NCI-H1092 treated with DMSO at 0.1 percent for 48 hours (cell line): ENCODE results near the gene XPR1.
"Not testable (repeated sequence)": the region's sequence is repeated elsewhere in the genome, so short reads cannot be mapped to it uniquely, and the experiment has no call there.

Experiments used
- DNase-seq: peaks from one replicate; lab custom pipeline; 2025; lab: John Stamatoyannopoulos, UW

Gene XPR1

DNA sequence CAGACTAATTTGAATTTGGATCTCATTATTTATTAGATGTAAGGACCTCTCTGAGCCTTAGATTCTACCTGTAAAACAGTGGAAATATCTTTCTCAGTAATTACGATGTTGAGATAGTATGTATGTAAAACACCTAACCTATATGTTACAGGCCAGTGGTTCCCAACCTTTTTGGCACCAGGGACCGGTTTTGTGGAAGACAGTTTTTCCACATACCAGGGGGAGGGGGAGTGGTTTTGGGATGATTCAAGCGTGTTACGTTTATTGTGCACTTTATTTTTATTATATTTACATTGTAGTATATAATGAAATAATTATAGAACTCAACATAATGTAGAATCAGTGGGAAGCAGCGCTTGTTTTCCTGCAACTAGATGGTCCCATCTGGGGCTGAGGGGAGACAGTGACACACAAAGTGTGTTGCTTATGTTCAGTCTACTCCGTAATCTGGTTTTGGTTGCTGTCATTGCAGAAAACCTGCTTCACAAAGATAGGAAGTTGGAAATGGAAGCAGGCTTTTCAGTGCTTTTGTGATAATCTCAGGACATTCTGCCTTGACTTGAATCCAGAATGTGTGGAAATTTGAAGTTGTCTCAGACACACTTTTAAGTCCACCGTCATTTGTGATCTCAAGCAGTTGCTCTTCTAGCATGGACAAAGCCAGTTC is 12.8 kb downstream of the XPR1 start:
- DNase-seq = no peak

DNA sequence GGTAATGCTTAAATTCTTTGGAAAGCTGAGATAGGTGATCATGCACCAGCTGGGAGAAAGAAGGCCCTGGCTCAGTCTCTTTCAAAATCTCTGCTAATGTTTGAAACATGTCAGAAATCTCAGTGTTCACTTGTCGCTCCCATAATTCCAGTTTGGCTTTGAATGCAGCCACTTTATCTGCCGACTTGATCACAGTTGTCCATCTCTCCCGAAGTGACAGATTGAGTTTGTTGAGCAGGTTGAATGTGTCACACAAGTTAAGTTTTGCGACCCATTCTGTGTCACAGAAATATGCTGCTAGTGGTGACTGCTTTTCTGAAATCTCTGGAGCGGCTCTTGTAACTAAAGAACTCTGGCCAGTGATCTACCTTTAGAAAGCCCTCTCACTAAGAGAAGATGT is 13.4 kb downstream of the XPR1 start:
- not testable (repeated sequence) for DNase-seq

DNA sequence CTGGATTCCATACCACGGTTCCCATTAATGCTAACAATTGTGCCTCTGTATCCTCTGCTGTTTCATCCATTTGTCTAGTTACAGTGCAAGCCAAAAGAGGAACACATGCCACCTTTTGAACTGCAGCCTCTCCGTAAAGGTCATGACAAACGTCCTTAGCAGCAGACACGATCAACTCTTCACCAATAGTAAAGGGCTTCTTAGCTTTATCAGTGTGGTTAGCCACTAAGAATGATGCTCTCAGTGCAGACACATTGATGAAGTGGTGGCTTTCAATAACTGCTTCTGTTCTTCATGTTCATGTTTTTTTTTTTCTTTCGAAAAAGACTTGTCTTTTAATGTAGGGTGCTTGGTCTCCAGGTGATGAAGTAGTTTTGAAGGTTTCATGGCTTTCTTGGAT is 14.3 kb downstream of the XPR1 start:
- DNase-seq = no peak

DNA sequence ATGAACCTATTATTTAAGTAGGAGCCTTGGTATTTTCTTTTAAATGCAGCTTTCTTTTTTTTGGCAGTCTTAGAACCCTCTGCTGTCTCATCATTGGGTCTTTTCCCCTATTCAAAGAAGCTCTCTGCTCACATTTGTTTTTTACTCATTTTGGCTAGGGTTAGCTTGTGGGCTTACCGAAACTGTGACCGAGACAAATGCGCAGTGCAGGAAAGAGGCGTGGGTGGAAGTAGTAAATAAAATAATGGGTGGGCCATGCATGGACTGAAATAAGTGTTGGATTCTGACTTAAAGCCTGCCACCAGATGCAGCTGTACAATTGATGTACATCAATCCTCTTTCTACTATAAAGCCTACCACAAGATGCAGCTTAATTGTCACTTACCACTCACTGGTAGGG is 14.7 kb downstream of the XPR1 start:
- no peak for DNase-seq

DNA sequence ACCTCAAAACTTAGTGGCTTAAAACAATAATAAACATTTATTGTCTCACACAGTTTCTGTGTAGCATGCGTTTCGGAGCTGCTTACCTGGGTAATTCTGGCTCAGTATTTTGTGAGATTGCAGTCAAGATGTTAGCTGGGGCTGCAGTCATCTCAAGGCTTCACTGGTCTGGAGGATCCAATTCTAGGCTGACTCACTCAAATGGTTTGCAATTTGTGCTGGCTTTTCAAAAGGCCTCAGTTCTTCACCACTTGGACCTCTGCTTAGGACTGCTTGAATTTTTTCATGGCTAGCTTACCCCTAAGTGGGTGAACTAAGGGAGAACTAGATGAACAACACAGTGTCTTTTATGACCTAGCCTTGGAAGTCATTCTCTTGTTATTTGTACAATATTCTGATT is 21.0 kb downstream of the XPR1 start:
- DNase-seq = no peak

DNA sequence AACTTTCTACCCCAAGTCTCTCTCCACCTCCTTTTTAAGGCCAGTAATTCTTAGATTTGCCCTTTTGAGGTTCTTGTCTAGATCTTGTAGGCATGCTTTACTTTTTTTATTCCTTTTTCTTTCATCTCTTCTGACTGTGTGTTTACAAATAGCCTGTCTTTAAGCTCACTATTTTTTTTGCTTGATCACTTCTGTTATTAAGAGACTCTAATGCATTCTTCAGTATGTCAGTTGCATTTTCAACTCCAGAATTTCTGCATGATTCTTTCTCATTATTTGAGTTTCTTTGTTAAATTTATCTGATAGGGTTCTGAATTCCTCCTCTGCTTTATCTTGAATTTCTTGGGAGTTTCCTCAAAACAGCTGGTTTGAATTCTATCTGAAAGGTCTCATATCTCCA is 30.9 kb downstream of the XPR1 start:
- DNase-seq = no peak

DNA sequence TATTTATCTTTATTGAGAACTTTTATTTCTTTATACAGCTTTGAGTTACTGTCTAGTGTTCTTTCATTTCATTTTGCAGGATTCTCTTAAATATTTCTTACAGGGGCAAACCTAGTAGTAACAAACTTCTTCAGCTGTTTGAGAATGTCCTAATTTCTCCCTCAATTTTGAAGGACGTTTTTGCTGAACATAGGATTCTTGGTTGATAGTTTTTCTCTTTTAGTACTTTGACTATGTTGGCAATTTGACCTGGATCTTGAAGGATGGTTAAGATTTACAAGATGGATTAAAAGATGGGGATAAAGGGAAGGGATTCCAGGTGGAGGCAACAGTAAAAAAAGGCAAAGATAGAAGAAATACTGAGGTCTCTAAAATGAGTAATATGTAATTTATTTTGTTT is 38.9 kb downstream of the XPR1 start:
- no peak for DNase-seq

DNA sequence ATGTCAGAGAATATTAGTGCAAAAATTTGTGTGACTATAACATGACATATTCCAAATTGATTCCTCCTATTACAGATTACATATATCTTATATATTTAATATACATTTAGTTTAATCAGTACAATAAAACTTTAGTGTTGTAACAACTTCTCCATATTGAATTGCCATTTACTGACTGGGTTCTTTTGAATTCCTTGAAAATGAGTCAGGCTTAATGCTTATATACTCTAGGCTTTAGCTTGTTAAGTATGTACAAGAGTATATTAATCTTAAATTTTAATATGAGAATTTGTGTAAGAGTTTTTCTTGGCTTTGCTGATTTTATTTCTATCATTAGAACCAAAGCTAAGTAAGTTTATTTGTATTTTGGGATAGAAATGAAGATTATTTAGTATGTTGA is 40.3 kb downstream of the XPR1 start:
- no peak for DNase-seq

DNA sequence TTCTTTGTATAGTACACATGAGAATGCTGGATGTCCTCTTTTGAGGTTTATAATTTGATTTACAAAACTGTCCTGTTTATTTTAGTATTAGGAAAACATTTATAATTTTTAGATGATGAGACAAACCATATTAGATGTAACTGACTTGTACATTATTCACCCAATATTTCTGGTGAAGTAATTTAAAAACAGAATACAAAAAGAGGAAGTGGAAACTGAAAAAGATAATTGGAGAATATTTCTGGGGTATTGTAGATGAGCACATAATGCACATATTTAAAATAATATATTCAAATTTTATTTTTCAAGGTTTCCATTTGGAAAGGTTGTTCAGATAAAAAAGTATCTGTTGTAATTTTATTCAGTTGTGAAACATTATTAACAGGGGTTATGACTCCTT is 40.7 kb downstream of the XPR1 start:
- DNase-seq = no peak

DNA sequence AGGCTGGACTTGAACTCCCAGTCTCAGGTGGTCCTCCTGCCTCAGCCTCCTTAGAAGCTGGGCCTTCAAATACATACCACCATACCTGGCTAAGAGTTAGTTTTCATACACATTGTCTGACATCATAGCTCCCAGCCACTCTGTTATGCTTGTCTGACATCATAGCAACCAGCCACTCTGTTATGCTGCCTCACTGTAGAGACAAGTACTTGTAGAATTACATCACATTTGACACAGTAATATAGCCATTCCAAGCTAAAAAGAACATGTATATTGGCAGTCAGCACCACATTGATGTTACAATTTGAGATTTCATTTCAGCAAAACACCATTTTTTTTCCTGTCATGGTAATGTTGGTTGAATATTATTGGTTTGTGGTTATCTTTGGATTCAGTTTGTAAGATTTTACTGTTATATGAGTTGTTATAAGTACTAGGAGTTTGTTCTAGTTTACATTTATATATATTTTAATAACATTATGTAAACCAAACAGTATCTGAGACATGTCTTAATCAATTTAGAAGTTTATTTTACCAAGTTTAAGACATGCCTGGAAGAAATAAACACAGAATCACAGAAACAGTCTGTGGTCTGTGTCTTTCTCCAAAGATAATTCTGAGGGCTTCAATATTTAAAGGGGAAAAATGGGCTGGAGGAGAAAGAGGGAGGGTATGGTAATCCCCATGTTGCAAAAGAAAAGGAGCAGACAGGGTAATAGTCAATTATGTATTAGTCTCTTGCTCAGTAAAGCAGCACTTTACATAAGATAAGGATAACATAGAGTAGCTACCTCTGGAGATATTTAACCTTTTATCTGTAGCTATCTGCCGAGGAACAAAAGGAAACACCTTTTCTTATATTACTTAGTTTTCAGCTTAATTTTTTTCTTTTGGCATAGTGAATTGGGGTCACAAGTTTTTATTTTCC is 43.0 kb downstream of the XPR1 start:
- DNase-seq = no peak

DNA sequence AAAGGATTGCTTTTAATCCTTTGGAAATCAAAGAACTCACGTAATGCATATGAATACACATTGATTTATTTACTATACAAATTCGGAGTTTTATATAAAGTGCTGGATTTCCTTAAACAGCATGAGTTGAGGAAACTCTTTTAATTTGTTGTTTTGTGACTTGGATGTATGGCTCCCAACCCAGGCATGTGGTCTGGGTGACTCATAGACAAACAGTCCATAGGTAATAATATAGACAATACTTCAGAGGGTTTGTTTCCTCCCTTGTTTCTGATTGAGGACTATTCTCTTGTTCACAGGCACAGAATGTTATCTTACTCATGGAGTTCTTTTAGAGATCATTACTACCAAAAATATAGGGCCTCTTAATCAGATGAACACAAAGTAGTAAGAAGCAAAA is 43.8 kb downstream of the XPR1 start:
- DNase-seq = no peak

DNA sequence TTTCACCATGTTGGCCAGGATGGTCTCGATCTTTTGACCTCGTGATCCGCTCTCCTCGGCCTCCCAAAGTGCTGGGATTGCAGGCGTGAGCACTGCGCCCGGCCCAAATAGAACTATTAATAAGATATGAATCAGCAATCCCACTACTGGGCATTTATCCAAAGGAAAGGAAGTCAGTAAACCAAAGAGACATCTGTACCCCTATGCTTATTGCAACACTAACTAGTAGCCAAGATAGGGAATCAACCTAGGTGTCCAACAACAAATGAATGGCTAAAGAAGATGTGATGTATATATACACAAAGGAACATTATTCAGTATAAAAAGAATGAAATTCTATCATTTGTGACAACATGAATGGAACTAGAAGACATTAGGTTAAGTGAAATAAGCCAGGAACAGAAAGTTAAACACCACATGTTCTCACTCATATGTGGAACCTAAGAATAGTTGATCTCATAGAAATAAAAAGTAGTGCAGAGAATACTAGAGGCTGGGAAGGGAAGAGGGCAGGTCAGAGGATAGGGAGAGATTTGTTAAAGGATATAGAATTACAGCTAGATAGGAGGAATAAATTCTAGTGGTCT is 48.8 kb downstream of the XPR1 start:
- no peak for DNase-seq

DNA sequence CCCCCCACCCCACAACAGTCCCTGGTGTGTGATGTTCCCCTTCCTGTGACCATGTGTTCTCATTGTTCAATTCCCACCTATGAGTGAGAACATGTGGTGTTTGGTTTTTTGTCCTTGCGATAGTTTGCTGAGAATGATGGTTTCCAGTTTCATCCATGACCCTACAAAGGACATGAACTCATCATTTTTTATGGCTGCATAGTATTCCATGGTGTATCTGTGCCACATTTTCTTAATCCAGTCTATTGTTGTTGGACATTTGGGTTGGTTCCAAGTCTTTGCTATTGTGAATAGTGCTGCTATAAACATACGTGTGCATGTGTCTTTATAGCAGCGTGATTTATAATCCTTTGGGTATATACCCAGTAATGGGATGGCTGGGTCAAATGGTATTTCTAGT is 51.3 kb downstream of the XPR1 start:
- not testable (repeated sequence) for DNase-seq

DNA sequence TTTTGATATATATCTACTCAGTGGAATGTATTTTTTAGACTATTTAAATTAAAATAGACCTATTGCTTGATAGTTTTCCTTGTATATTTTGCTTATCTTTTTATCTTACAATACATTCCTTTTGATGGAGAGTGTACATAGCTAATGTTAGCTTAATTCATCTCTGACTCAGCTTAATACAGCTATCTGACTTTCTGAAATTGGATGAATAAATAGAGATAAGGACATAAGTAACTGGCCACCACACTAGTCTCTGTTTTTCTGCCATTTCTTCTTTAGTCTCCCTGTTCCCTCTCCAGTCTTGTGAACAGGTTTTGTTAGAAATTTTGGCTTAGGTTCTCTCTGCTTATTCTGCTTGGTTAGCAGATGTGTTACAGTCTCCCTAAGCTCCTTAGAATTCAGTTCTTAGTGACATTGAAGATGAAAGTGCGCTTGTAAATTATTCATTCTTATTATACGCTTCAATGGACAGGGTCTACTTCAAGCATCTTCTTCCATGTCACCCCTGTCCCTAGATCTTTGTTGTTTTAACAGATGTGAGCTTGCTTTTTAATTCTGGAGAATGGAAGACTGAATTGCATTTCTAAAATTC is 59.6 kb downstream of the XPR1 start:
- no peak for DNase-seq

DNA sequence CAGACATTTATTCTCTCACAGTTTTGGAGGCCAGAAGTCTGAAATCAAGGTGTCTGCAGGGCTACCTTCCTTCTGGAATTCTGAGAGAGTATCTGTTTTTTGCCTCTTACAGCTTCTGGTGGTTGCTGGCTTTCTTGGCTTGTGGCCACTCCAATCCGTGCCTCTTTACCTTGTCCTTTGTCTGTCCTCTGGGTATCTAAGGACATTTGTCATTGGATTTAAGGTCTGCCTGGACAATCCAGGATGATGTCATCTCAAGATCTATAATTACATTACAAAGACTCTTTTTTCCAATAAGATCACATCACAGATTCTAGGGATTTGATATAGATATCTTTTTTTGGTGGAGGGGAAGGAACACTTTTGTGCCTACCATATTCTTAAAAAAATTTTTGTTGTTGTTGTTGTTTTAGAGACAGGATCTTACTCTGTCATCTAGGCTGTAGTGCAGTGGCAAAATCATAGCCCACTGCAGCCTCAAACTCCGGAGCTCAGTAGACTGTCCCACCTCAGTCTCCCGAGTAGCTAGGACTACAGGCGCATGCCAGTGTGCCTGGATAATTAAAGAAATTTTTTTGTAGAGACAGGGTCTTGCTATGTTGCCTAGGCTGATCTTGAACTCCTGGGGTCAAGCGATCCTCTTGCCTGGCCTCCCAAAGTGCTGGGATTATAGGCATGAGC is 61.9 kb downstream of the XPR1 start:
- DNase-seq = no peak

DNA sequence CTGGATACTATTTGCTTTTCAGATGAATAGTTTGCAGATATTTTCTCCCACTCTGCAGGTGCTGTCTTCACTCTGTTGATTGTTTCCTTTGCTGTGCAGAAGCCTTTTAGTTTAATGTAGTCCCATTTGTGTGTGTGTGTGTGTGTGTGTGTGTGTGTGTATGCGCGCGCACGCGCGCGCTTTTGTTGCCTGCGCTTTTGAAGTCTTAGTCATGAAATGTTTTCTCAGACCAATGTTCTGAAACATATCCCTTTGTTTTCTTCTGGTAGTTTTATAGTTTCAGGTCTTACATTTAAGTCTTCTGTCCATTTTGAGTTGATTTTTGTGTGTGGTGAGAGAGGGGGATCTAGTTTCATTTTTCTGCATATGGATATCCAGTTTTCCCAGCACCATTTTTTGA is 63.5 kb downstream of the XPR1 start:
- DNase-seq = no peak

DNA sequence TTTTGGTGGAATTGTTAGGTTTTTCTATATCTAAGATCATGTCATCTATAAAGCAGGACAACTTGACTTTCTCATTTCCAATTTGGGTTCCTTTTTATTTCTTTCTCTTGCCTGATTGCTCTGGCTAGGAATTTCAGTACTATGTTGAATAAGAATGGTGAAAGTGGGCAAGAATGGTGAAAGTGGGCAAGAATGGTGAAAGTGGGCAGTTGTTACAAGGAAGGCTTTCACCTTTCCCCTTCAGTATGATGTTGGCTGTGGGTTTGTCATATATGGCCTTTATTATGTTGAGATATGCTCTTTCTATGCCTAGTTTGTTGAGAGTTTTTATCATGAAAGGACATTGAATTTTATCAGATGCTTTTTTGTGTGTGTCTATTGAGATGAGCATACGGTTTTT is 64.5 kb downstream of the XPR1 start:
- DNase-seq = no peak

DNA sequence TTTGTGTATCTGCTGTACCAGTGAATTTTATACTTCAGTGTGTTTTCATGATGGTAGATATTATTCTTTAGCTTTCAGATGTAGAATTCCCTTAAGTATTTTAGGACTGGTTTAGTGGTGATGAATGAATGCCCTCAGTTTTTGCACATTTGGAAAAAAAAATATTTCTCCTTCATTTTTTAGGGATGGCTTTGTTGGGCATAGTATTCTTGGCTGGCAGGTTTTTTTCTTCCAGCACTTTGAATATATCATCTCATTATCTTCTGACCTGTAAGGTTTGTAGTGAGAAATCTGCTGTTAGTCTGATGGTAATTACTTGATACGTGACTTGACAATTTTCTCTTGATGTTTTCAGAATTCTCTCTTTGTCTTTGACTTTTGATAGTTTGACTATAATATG is 66.8 kb downstream of the XPR1 start:
- no peak for DNase-seq

DNA sequence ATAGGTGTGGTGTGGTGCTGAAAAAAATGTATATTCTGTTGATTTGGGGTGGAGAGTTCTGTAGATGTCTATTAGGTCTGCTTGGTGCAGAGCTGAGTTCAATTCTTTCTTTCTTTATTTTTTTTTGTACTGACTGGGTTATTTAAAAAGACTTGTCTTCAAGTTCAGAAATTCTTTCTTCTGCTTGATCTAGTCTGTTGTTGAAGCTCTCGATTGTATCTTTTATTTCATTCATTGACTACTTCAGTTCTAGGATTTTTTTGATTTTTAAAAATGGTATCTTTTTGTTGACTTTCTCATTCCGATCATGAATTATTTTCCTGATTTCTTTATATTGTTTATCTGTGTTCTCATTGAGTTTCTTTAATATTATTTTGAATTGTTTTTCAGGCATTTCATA is 70.6 kb downstream of the XPR1 start:
- DNase-seq = not testable (repeated sequence)

DNA sequence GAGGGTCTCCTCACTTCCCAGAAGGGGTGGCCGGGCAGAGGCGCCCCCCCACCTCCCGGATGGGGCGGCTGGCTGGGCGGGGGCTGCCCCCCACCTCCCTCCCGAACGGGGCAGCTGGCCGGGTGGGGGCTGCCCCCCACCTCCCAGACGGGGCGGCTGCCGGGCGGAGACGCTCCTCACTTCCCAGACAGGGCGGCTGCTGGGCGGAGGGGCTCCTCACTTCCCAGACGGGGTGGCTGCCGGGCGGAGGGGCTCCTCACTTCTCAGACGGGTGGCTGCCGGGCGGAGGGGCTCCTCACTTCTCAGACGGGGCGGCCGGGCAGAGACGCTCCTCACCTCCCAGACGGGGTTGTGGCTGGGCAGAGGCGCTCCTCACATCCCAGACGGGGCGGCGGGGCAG is 78.9 kb downstream of the XPR1 start:
- not testable (repeated sequence) for DNase-seq

DNA sequence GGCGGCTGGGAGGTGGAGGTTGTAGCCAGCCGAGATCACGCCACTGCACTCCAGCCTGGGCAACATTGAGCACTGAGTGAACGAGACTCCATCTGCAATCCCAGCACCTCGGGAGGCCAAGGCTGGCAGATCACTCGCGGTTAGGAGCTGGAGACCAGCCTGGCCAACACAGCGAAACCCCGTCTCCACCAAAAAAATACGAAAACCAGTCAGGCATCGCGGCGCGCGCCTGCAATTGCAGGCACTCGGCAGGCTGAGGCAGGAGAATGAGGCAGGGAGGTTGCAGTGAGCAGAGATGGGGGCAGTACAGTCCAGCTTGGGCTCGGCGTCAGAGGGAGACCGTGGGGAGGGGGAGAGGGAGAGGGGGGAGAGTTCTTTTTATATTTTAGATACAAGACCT is 79.4 kb downstream of the XPR1 start:
- DNase-seq = not testable (repeated sequence)

DNA sequence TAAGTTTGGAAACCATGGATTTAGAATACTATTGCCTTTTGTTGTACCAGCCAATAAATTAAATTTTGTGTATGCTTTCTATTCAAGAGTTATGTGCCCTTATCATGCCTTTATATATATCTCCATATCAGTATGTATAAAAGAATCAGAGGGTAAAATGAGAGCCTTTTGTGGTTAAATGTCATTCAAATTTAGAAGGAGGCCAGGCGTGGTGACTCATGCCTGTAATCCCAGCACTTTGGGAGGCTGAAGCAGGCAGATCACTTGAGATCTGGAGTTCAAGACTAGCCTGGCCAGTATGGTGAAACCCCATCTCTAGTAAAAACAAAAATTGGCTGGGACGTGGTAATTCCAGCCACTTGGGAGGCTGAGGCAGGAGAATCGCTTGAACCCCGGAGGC is 88.9 kb downstream of the XPR1 start:
- DNase-seq = no peak
